ENCODE data around the gene WIPF3.

DNA sequence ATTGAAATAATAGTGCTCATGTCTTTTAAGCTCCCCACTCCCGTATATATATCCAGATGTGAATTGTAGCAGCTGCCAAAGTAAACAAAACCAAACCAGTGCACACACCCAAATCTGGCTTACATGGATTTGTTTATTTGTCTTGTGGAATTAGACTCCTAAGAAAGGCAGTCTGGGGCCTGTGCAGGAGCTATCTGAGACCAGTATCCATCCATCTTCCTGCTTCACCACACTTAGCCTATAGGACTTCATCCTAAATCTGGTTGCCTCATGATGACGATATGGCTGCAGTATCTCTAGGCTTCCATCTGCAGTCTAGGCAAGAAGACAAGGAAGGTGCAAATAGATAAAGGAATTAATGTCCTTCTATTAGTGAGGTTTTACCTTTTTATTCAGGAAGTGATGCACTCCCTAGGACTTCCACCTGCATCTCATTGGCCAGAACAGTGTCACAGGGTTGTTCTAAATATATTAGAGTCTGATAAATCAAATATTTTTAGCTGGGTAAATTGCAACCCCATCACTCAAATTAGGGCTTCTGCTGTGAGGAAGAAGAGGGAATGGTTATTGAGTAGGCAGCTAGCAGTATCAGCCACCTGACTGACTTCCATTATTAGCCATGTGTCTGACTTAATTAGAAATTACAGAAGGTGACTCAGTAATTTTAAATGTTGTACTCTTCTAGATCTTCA, 6.0 kb downstream of the WIPF3 start:
- TF ChIP-seq GATA2 (IDR thresholded peaks at IDR 0.05; ENCODE audit: low read depth, low read length) (no peak), GATA3 (IDR thresholded peaks at IDR 0.05; ENCODE audit: low read depth, low read length) (no peak)
